ENCODE measurements around the gene TMEM106B. TPM values are rescaled to one million over a fixed set of nuclear protein-coding genes. Genes with fewer than 3 reads are reported as not detected.

TMEM106B gene
- total and polyA plus RNA-seq, 2 of the 4 experiments (the other 2 are of a cell fraction) = 24.7 to 59.5 TPM

DNA sequence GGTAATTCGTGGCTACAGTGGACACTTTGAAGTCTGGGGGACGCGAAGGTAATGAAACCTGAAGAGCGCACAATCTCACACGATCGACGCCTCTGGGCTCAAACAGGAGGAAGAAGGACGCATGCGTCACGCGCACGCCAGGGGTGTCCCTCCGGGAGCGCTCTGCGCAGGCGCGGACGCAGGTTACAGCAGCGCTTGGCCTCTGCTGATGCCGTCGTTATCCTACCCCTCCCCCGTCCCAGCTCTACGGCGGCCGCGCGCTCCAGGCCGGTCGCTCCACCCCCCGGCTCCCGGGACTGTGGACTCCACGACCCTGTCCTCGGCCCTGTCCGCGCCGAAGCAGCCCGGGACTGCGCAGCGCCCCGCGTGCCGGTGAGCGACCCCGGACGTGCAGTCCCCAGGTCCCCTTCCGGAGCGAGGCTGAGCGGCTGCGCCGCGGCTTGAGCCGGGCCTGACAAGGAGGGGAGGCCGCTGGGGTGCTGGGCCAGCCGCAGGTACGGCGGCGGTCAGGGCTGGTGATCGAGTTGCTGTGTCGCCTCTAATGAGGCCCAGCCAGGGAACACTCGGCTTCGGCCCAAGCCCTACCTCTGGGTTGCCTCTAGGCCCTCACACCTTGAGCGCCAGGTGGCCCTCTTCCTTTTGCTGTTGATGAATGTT lies at the start of gene TMEM106B (continued):
- TF ChIP-seq BHLHE40 (IDR thresholded peaks at IDR 0.05; ENCODE audit: low read depth, low read length) = peak; percentile 64; the same call in 1 of the 2 replicates
- TF ChIP-seq, protein P1, sequence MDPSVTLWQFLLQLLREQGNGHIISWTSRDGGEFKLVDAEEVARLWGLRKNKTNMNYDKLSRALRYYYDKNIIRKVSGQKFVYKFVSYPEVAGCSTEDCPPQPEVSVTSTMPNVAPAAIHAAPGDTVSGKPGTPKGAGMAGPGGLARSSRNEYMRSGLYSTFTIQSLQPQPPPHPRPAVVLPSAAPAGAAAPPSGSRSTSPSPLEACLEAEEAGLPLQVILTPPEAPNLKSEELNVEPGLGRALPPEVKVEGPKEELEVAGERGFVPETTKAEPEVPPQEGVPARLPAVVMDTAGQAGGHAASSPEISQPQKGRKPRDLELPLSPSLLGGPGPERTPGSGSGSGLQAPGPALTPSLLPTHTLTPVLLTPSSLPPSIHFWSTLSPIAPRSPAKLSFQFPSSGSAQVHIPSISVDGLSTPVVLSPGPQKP (IDR thresholded peaks at IDR 0.05; ENCODE audit: borderline replicate concordance, low read depth, low read length) = no peak
- no peak for TF ChIP-seq MAFK (IDR thresholded peaks at IDR 0.05; ENCODE audit: low read depth, low read length)

DNA sequence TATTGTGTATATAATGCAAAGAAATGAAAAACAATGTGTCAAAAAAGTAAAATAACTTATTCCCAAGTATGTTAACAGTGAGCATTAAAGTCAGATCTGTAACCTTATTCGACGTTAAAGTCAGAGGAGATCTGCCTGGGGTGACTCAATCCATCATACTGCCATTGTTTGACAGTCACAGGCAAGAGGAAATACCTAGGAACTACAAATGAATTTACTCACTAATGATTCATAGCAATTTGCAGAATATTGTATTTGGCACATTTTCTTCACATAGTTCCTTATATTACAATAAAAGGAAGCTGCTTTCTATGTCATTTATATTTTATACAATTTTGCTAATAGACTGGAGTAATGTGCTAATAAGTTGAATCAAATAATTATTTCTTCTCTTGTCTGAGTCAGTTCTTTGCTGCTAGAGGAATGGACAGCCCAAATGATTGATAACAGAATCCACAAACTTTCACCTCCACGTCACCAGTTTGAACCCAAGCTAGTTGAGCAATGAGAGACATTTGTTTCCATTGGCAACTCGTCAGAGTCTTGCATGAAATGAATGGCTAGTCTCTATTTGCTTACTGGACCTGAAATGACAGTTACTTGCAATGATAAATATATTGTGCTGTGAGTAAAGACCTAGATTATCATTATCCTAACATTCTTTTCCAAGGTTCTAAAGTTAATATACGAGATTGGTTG lies 48.5 kb upstream of the TMEM106B start:
- dilution Hi-C loops (cut with HindIII; ENCODE audit: low sequenced_read_pairs, unreplicated experiment) = no loop called here
- DNase-seq = peak; percentile 78
- in situ Hi-C loops (cut with MboI; ENCODE audit: low sequenced_read_pairs) = no loop called here
- BruUV-seq (replicated peaks) = no TSS peak
- no peaks in the 10 kb centered on the region for H3K9me3 ChIP-seq (ENCODE audit: control insufficient read depth, insufficient read depth, low read length)
- H3K56ac ChIP-seq (ENCODE audit: extremely low read depth, insufficient read depth, low read length) = no peak overlapping the region
- H2BK120ac ChIP-seq (ENCODE audit: low read depth, low read length) = no peak overlapping the region
- no peaks in the 10 kb centered on the region for H3K9me1 ChIP-seq (ENCODE audit: insufficient read depth, low read length)
- H4K91ac ChIP-seq (ENCODE audit: insufficient read depth, low read depth, low read length) = no peak overlapping the region
- H3K4me1 ChIP-seq (ENCODE audit: control insufficient read depth, insufficient read depth, low read length) = no peaks in the 10 kb centered on the region
- H3K27me3 ChIP-seq (ENCODE audit: control insufficient read depth, insufficient read depth, low read length) = no peaks in the 10 kb centered on the region
- no peaks in the 10 kb centered on the region for H3K79me1 ChIP-seq (ENCODE audit: low read depth in 1 of 2, low read length in 2 of 2)
- no peaks in the 10 kb centered on the region for H4K20me1 ChIP-seq (ENCODE audit: insufficient read depth, low read length)
- peak; percentile 42 for ATAC-seq (ENCODE audit: low read depth)
- H3K9ac ChIP-seq (ENCODE audit: low read depth, low read length) = no peak overlapping the region
- H4K8ac ChIP-seq (ENCODE audit: low read depth in 2 of 2, low read length in 2 of 2) = no peak overlapping the region
- H4K5ac ChIP-seq (ENCODE audit: low read depth, low read length) = no peak overlapping the region
- H2AK5ac ChIP-seq (ENCODE audit: low read depth, low read length) = no peak overlapping the region
- no peaks in the 10 kb centered on the region for H3K36me3 ChIP-seq (ENCODE audit: control insufficient read depth, insufficient read depth, low read length)
- H3K4ac ChIP-seq (ENCODE audit: low read depth, low read length) = no peak overlapping the region
- no peak for TF ChIP-seq MXI1 (IDR thresholded peaks at IDR 0.05; ENCODE audit: borderline replicate concordance, low read depth, low read length)
- peak; percentile 82 for TF ChIP-seq CEBPB (IDR thresholded peaks at IDR 0.05; ENCODE audit: low read depth, low read length)
- H2BK20ac ChIP-seq (ENCODE audit: low read depth, low read length) = no peak overlapping the region
- H2BK15ac ChIP-seq (ENCODE audit: low read depth, low read length) = no peak overlapping the region
- no peak overlapping the region for H2AK9ac ChIP-seq (replicated peaks; ENCODE audit: low read depth, low read length, poor library complexity)
- no peak overlapping the region for H2BK5ac ChIP-seq (ENCODE audit: low read depth, low read length, poor library complexity, severe bottlenecking)
- H3K14ac ChIP-seq (replicated peaks; ENCODE audit: low read depth, low read length) = no peak overlapping the region
- CTCF ChIA-PET = no interaction called here
- H3K23ac ChIP-seq (ENCODE audit: low read depth, low read length) = no peak overlapping the region
- H3K4me3 ChIP-seq (ENCODE audit: insufficient read depth, low read depth, low read length) = no peak overlapping the region
- H3K4me2 ChIP-seq (ENCODE audit: low read depth, low read length) = no peak overlapping the region
- H3K27ac ChIP-seq (ENCODE audit: insufficient read depth, low read length) = no peak overlapping the region
- no peak overlapping the region for H3K18ac ChIP-seq (ENCODE audit: low read depth, low read length)
- no peak overlapping the region for H2AFZ ChIP-seq (replicated peaks; ENCODE audit: low read length, poor library complexity)
- intact Hi-C loops (cut with micrococcal nuclease) = no loop called here
- WGBS, 2 experiments (ENCODE audit: extremely low coverage in 2 of 2, insufficient read length in 1 of 2) = no CpG with 5 or more reads among the region's 5 CpGs
- POLR2A ChIA-PET (ENCODE audit: unreplicated experiment) = no interaction called here

Data from IMR-90 (cell line).